Stimulated activated naive CD4-positive, alpha-beta T cell (primary cell): ENCODE results near the gene CMSS1.

Source experiments
- DNase-seq, 6 experiments: peaks; one replicate each; lab custom pipeline; 2025; lab: John Stamatoyannopoulos, UW

CMSS1 gene

GRCh38 chr3:100230710-100231109 lies 413.0 kb downstream of the CMSS1 start:
- no peak for DNase-seq
